NCI-H2081 treated with DMSO at 0.1 percent for 48 hours (cell line): ENCODE measurements around the gene PEBP1.

ENCODE experiments used
- DNase-seq: peaks from one replicate; lab custom pipeline; 2025; lab: John Stamatoyannopoulos, UW

The PEBP1 gene

GRCh38 chr12:118136559-118137003 lies 657 bp downstream of the PEBP1 start:
- no peak for DNase-seq

GRCh38 chr12:118137148-118137678 lies 1.3 kb downstream of the PEBP1 start:
- no peak for DNase-seq

GRCh38 chr12:118140825-118141224 lies 4.9 kb downstream of the PEBP1 start:
- no peak for DNase-seq

DNA sequence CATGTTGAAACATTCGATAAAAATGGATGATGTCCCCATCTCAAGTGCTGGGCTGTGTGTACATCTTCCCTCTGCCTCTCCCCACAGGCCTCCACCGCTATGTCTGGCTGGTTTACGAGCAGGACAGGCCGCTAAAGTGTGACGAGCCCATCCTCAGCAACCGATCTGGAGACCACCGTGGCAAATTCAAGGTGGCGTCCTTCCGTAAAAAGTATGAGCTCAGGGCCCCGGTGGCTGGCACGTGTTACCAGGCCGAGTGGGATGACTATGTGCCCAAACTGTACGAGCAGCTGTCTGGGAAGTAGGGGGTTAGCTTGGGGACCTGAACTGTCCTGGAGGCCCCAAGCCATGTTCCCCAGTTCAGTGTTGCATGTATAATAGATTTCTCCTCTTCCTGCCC lies 8.6 kb downstream of the PEBP1 start:
- no peak for DNase-seq

- no peak for DNase-seq
Observed at GRCh38 chr12:118145113-118145797, 9.3 kb downstream of the PEBP1 start.

- no peak for DNase-seq
Observed at GRCh38 chr12:118145798-118146156, 9.9 kb downstream of the PEBP1 start.

DNA sequence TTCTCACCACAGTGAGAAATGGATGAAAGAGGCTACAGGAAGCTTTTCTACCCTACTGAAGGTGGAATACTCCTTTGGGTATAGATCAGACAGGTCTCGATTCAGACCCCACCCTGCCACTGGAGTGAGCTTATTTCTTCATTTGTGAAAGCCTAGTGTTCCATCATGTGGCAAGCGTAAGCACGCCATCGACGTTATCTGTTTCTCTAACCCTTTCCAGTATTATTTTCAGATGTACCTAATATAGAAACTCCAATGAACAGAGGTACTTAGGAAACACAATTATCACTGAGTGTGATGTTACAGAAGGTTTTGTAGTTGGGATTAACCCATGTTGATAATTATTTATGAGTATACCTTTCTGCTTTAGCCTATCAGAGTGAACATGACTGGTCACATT lies 12.4 kb downstream of the PEBP1 start:
- no peak for DNase-seq

- DNase-seq = no peak
Observed at GRCh38 chr12:118150625-118151024, 14.7 kb downstream of the PEBP1 start.

GRCh38 chr12:118151755-118152154 lies 15.8 kb downstream of the PEBP1 start:
- DNase-seq = no peak

GRCh38 chr12:118160536-118160935 lies 24.6 kb downstream of the PEBP1 start:
- DNase-seq = no peak

DNA sequence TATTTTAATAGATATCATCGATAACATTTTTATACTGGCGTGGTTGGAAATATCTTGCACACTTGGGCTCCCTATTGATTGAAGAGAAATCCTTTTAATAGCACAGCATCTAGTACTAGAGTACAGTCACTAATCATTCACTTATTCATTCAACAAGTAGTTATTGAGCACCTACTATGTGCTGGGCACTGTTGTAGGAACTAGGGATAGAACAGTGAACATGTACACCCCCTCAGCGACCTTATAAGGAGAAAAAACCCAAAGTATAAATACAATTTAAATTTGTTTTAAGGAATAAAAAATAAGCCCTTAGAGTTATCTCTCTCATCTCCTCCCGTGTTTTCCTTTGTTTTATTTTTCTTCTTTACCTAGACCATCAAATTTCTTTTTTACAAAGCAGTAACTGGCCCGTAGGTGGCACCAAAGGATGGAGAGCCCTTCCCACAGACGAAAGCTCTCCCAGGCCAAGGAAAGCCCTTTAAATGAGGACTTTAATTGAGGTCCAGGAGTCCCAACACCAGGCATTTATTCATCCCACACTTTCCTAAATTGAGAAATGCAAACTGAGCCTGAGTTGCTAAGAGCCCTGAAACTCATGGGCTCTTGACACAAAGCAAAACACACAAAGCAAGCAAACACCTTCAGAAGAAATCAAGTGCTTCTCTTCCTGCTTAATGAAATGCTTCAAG lies 29.0 kb downstream of the PEBP1 start:
- no peak for DNase-seq

- no peak for DNase-seq
Observed at GRCh38 chr12:118166946-118167345, 31.0 kb downstream of the PEBP1 start.

DNA sequence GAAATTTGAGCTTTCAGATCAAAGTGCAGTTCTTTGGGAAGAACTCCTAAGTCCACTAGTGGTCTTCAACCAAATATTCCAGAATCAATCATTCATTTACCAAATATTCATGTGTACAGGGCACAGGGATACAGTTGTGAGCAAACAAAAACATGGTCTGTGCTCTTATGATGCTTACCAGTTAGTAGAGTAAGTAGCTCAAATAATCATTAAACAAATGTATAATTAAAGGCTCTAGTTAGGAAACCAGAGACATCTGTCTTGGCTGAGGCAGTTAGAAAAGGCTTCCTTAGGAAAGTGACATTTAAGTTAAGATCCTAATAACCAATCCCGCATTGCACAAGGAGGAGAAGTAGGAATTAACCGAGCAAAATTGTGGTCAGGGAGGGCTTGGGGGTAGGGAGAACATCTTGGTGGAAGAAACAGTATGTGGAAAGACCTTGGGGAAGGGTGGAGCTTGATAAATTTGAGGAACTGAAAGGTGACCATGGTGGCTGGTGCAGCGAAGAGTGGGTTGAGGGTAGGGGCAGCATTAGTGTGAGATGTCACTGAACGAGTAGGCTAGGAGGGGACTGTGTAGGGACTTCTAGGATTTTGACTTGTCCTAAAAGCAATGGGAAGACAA lies 40.0 kb downstream of the PEBP1 start:
- DNase-seq = no peak

DNA sequence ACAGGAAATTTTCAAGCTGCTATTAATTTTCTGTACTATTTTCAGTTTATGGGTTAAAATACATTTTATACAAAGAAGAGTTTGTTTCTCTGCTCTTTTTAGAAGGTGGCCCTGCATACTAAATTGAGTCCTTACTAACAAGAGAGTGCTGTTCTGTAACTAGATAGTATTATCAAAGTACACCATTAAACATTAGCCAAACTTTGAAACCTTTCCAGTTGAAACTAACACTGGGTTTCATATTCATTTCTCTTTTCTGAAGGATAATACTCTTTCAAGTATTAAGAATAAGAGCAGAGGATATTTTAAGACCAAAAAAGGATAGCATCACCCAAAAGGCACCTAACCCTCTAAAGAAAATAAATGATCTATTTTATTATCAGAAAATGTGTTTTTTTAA lies 47.2 kb downstream of the PEBP1 start:
- DNase-seq = no peak

- DNase-seq = no peak
Observed at GRCh38 chr12:118183711-118184110, 47.8 kb downstream of the PEBP1 start.

DNA sequence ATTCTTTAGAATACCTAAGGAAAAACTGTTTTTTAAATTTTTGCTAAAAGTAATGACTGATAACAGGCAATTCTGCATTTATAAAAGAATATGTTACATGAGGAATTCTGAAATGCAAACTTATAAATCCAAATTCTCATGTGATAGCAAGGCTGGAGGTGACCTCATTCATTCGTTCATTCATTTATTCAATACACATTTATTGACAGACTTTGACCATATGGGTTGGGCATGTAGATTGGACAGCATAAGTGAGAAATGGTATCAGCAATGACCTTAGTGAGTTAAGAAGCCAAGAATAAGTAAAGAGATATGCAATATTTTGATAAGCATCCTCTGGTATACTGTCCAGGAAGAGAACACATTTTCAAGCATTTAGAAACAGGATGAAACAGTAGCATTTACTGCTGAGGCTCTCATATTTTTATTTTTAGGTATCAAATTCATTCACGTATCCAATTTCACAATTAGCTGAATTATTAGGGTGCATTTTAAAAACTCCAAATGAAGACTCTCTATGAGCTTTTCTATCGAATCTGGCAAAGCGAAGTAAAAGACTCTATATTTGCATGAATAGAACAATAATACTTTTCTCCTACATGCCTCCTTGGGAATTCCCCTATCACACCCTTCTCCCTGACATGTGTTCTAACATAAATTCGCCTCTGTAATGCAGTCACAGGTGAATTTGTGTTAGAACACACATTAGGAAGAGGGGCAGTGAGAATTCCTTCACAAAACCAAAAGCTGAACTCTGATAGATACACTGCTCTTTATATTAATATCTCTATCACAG lies 49.9 kb downstream of the PEBP1 start:
- DNase-seq = no peak

GRCh38 chr12:118187751-118188435 lies 52.0 kb downstream of the PEBP1 start:
- DNase-seq = no peak

DNA sequence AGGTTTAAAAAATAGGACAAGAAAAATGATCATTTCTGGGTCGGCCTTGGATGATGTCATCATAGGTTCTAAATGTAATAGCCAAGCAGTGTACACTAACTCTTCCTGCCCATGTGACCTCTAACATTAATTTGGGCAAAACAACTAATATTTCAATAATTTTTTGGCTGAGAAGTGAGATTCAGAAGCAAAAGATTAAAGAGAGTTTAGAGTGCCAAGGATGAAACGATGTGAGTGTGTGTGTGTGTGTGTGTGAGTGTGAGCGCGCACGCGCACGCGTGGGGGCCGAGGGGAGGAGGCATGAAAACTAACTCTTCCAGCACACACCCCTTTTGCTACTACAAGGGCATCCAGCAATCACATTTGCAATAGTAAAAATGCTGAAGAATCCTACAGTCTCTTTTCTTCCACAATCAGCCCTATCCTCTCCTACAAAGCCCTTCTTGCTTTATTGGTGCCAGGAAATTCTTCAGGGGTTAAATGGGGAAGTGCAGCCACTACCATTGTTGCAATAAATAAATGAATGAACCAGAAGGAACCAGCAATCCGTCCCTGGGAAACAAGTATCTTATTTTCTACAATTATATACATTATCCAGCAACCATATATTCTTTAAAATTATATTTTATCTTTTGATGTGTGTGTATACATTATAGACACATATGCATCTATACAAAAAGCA lies 52.9 kb downstream of the PEBP1 start:
- no peak for DNase-seq

DNA sequence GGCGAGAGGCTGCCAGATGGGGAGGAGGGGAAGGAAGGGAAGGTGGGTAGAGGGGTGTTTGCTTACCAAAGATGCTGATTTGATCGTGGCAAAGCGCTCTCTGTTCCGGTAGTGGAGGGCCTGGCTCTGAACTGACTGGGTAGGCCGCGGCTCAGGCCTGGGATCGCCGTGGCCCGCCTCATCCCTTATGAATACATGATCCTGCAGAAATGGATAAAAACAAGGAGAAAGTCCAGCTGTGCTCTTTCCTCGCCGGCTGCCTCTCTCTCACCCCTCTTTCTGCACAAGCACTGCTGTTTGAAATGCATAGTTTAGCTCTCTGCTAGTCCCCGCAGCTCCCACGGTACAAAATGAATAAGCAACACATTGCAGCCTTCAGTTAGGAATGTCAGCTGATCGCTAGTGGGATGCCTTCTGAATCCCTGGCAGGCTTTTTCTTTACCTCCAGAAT lies 53.8 kb downstream of the PEBP1 start:
- DNase-seq = no peak

DNA sequence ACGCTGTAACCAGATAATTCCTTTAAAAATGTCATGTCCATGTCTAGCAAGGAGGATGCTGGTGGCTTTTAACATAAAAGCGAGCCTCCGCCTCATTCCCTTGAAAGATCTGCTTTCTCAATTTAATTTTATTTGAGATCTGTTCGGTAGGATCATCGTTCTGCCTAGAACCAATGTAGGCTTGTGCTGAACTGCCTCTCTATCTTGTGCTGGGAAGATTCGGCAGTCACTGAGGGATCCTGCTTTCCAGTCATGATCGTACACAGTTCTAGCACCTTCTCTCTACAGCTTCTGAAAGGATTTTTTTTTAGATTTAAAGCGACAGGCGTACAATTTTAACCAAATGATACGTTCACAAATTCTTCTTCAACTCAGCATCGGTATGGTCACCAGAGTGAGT lies 54.3 kb downstream of the PEBP1 start:
- no peak for DNase-seq

DNA sequence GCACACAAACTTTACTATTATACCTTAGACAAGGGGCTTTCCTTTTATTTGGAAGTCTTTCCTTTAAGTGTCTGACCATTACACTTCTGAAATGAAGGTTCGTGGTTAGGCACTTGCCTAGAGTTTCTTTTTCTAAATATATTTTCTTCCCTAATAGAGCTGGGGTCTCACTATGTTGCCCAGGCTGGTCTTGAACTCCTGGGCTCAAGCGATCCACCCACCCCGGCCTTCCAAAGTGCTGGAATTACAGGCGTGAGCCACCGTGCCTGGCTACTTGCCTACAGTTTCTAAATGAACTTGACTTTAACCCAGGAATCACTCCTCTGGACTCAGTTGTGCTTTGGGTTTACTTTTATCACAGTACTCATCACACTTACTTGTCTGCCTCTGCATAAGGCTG lies 57.6 kb downstream of the PEBP1 start:
- no peak for DNase-seq
